HG03575 (cell line): ENCODE results near the gene ANKRD39.
"Not testable (repeated sequence)": the region's sequence is repeated elsewhere in the genome, so short reads cannot be mapped to it uniquely, and the experiment has no call there.

Experiments used
- ATAC-seq: cut with Tn5 transposase; IDR thresholded peaks from one replicate; pipeline ENCODE4 v1.9.1; 2021; ENCODE audit not compliant: unreplicated experiment, insufficient number of reproducible peaks, low FRiP score; ENCODE audit errors: extremely low read depth

Gene ANKRD39

DNA sequence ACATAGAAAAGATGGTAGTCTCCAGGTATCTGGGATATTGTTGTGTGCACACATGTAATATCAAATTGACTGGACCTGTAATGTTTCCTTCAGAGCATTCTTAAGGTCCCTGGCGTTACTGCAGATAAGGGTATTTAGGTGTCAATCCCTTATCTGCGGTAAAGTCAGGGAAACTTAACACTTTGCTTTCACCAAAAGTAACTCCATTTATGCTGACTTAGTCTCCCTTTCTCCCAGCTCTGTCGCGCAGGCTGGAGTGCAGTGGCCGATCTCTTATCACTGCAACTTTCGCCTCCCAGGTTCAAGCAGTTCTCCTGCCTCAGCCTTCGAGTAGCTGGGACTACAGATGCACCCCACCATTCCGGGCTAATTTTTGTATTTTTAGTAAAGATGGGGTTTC is 39.9 kb downstream of the ANKRD39 start:
- ATAC-seq, result no peak

DNA sequence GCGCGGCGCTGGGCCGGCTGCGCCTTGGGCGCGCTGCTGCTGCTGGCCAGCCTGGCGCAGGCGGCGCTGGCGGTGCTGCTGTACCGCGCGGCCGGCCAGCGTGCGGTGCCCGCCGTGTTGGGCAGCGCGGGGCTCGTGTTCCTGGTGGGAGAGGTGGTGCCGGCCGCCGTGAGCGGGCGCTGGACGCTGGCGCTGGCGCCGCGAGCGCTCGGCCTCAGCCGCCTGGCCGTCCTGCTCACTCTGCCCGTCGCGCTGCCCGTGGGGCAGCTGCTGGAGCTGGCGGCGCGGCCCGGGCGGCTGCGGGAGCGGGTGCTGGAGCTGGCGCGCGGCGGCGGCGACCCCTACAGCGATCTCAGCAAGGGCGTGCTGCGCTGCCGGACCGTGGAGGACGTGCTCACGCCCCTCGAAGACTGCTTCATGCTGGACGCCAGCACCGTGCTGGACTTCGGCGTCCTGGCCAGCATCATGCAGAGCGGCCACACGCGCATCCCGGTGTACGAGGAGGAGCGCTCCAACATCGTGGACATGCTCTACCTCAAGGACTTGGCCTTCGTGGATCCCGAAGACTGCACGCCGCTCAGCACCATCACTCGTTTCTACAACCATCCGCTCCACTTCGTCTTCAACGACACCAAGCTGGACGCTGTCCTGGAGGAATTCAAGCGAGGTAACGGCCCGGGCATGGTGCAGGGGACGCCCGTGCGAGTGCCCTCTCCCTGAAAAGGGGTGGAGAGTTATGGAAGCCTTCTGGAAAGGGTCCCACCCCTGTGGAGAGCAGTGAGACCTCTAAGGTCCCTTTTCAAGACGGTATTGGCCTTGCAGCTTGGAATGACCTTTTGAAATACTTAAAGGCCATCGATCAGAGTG is 40.7 kb downstream of the ANKRD39 start:
- ATAC-seq, result no peak

DNA sequence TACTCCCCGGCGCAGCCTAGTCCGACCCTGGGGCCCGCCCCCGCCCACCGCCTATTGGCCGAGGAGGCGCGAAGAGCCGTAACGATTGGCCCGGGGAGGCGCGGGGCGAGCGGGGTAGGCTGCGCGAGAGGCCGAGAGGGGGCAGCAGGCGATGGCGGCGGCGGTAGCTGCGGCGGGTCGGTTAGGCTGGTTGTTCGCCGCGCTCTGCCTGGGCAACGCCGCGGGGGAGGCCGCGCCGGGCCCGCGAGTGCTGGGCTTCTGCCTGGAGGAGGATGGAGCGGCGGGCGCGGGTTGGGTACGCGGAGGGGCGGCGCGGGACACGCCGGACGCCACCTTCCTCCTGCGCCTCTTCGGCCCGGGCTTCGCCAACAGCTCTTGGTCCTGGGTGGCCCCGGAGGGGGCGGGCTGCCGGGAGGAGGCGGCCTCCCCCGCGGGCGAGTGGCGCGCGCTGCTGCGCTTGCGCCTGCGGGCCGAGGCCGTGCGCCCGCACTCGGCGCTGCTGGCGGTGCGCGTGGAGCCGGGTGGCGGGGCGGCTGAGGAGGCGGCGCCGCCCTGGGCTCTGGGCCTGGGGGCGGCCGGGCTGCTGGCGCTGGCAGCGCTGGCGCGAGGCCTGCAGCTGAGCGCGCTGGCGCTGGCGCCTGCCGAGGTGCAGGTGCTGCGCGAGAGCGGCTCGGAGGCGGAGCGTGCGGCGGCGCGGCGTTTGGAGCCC is 41.5 kb downstream of the ANKRD39 start, which contains the start of gene CNNM3:
Gene CNNM3, plus strand, starts transcription at position 142 of the 709 bp plus-strand sequence. Its CDS starts 10 bp downstream, at position 152.
- peak; percentile 41 for ATAC-seq

DNA sequence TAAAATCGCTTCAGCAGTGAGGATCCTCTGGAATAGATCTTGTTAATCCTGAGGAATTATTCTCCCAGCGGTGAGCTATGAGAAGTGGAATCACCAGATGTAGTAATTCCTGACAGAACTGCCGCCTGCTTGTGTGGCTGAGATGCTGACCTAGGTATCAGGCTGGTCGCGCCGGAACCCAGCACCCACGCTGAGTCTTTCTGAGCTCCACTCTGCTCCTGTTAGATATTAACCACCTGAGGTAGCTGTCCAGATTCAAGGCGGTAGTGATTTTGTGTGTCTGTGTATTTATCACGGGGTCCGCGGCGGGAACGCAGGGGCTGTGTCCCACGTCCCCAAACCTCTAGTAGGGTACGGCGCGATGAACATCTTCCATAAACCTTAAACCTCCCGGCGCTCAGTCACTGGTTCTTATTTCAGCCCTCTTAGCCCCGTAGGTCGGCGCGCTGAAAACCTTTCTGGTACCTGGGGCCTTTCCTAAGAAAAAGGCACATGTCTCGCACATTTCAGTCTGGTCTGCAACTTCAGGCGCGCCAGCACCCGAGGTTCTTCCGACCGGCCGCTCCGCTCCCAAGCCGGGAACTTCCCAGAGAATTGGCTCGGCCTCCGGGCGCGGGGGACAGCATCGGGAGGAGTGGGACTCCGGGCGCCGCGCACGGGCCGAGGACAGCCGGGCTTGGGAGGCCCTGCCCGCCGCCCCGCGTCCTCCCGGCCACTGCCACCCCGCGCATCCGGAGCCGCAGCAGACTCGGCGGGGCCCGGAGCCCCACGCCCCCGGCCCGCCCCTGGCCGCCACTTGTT is 42.3 kb downstream of the ANKRD39 start:
- ATAC-seq, result no peak

DNA sequence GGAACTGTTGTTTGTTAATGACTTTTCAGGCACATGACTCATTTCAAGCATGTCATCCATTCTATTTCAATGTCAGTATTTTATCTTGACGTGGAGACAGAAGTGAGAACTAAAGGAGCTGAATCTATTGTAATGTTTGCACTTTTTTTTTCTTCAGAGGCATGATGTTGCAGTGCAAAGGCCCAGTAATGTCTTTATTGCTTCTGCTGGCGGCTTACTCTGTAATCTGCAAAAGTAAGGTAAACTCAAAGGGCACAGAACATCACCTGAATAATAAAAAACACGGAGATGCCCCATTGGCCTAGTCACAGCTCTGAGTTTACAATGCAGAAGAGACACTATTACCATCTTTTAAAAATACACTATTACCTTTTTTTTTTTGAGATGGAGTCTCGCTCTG is 44.2 kb downstream of the ANKRD39 start:
- no peak for ATAC-seq

DNA sequence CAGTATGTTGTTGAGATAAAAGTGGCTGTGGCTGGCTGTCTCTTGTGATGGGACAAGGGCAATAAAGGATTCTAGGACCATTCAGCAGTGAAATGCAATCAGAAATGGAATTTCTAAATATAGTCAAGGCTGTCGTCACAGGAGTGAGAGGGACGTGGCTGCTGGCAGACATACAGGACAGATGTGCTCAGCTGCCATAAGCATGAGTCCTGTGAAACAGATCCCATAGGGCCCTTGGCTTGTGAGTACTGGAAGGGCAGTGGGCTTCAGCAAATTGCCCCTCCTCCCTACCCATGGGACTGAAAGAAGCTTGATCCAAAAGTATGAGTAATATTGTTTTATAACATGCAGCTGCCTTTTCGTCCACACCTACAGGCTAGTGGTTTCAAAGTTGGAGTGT is 45.9 kb downstream of the ANKRD39 start:
- no peak for ATAC-seq

DNA sequence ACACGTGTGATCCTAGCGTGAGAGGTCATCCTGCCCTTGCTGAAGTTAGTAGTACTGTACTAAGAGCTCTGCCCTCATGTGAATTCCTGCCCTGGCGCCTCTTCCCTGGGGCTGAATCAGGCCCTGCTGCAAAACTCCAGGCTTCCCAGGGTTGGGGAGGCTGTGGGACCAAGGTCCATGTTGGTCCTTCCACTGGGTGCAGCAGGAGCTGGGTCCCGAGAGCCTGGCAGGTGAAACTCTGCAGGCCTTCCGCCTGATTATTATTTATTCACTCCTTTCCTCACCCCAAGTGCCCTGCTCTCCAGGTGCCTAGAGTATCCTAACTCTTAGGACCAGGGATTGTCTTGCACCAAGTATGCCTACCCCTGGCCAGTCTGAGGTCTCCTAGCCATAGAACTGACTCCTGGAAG is 47.0 kb downstream of the ANKRD39 start:
- no peak for ATAC-seq

DNA sequence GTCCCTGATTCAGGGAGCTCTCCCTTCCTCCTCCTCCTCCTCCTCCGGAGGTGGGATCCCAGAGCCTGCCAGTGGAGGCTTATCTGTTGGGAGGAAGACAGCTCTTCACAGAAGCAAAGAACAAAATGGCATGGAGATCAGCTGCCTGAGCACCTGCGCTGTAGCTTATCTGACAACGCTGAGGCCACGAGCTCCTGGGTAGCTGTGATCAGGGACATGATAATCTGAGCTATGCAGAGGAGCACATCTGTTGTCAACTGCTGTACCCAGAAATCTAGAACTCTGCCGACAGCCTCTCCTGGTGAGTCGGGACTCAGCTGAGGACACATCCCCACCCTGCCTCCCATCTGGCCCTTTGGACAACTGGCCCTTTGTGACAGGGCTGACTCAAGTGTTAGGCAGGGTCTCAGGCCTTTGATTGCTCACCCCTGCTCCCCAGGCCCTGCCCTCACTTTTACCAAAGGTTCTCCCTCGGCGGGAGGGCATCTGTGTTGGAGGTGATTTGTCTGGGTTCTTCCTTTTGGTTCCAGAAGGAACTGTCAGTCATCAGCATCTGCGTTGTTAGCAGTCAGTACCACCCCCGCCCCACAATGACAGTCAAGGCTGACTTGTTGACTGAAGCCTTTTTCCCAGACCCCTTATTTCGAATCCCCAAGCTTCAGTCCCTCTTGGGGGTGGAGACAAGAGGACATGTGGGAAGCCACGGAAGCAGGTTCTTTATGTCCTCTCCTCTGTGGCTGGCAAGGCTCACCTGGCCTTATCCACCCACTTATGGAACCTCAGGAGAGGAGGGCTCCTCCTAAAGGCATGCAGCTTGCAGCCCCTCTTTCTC is 47.6 kb downstream of the ANKRD39 start:
- ATAC-seq, result no peak

DNA sequence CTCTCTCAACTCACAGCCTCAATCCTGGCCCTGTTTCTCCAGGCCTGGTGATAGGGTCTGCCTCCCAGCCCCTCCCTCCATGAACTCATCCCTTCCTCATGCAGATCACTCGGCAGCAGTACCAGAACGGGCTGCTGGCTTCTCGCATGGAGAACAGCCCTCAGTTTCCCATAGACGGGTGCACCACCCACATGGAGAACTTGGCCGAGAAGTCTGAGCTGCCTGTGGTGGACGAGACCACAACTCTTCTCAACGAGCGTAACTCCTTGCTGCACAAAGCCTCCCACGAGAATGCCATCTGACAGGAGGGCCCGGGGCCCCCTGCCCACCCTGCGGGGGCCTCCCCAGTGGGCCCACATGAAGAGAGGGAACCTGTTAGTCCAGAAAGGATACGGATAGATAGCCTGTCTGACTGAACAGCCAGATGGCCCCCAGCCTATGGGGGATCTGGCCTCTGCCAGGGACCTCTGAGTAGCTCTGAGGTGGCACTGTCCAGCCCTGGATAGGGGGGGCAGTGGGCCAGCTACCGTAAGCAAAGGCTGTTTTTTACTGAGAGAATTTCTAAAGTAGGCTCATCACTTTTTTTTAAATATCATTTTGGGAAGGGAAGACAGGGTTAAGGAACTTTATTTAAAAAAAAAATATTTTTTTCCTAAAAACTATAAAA is 48.5 kb downstream of the ANKRD39 start:
- no peak for ATAC-seq

DNA sequence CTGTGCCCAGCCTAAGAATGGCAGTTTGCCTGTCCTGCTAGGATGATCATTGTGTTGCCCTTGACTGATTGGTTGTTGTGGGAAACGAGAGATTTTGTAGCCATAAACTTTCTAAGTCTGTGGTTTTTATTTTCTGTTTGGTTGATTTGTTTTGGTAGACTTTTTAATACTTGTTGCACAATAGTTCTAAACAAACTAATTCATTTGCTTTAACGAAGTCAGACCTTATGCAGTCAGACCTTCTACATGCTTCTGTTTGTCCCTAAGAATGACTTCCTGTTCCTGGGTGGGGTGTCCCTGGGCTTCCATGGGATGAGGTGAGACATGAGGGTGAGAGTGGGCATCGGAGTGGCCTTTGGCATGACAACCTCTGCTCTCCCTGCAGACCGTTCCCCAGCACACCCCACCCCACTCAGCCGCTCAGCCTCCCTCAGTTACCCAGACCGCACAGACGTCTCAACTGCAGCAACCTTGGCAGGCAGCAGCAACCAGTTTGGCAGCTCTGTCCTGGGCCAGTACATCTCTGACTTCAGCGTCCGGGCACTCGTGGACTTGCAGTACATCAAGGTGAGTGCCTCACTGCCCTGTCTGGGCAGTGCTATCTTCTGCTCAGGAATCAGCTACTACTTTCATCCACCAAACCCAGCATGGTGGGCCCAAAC is 49.5 kb downstream of the ANKRD39 start:
- ATAC-seq, result no peak

DNA sequence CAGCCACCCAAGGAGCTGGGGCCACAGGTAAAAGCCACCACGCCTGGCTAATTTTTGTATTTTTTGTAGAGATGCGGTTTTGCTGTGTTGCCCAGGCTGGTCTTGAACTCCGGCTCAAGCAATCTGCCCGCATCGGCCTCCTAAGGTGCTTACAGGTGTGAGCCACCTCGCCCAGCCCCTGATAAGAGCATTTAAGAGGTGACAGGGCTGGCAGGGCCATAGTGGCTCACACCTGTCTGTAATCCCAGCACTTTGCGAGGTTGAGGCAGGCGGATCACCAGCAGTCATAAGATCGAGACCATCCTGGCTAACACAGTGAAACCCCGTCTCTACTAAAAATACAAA is 50.7 kb downstream of the ANKRD39 start:
- ATAC-seq, result no peak

DNA sequence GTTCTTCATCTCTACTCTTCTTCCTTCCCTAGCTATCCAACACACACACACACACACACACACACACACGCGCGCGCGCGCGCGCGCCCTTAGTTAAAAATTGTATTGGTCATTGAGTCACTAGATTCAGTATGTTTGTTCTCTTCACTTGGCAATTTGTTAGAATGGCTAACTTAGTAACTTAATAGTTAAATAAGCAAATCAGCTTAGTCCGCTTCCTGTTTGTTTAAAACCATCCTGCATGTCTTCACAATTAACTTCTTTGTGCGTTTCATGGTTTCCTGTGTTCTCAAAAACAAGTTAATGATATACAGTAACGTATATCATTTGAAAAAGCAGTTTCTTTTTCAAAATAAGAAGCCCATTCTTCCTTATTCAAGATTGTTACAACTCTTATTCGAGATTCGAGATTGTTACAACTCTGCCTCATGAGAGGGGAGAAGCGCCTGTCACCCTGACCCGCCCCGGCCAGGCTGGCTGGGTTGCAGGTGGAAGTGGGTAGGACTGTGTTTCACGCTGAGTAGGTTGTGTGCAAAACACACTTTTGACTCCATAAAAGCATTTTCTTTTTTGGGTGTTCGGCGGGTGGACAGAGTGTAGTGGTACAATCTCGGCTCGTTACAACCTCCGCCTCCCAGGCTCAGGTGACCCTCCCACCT is 51.2 kb downstream of the ANKRD39 start:
- no peak for ATAC-seq

DNA sequence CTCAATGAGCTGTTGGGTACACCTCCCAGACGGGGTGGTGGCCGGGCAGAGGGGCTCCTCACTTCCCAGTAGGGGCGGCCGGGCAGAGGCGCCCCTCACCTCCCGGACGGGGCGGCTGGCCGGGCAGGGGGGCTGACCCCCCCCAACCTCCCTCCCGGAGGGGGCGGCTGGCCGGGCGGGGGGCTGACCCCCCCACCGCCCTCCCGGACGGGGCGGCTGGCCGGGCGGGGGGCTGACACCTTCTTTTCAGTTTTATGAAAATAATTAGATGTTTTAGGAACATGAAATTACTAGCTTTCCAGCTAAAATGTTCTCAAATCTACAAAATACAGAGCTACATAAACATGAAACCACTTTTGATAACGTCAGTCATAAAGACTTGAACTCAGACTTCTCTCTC is 51.9 kb downstream of the ANKRD39 start:
- ATAC-seq, result not testable (repeated sequence)

DNA sequence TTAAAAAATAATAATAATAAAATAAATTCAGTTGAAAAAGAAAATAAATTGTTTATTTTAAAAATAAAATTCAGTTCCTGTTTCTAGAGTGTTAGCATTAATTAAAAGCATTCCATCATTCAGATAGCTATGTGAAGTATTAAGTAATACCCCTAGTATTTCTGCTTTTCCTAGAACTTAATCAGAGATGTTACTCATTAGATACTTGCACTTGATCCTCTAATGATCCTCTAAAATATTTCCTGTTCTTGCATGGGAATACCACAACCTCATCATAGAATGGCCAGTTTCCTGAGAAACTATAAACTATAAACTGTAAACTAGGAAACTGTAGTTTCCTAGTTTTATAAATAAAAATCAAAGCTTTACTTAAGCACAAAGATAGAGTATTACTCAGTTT is 52.8 kb downstream of the ANKRD39 start:
- ATAC-seq, result no peak

DNA sequence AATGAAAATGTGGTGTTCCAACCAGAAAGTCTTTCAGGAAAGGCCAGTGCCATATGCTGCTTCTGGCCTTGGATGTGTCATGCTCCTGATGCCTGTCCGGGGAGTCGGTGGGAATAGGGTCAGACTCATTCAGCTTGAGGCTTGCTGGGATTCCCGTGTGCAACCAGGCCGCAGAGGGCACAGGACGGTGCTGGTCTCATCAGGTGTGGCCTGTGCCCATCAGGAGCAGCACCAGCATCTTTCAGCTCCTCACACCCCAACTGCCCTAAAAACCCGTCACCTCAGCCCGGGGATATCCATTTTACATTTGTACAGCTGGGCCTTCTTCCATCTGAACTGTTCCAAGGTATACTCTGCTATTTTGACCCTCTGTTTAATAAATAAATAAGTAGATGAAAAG is 55.1 kb downstream of the ANKRD39 start:
- no peak for ATAC-seq

DNA sequence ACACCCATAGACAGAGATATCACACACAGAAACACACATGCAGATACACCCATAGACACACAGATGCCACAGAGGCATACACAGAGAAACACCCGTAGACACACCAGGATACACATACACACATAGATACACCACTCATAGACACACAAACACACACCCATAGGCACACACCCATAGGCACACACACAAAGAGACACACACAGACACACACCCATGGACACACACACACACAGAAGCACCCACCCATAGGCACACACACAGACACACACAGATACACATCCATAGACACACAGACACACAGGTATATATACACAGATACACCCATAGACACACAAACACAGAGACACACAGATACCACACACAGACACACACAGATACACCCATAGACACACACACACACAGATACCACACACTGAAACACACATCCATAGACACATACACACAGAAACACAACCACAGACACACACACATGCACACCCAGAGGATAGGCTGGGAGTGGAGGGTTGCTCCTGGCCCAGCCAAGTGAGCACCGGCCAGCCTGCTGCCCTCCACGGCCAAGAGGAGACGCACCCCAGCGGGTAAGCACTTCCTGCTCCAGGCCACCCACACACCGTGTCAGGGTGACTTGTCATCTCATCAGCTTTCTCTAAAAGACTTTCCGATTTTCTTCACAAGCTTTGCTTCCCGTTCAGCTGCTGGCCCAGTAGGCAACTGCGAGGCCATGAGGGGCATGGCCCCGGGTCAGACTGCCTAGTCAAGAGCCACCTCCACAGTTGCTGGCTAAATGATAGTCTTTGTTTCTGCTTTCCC is 55.8 kb downstream of the ANKRD39 start:
- ATAC-seq, result no peak
